PC-3 (cell line): ENCODE measurements around the gene KISS1R. TPM values are rescaled to one million over a fixed set of nuclear protein-coding genes. Genes with fewer than 3 reads are reported as not detected.

ENCODE experiments used
- ATAC-seq: fragments of 200-7000 bp; cut with Tn5 transposase; 2 replicates; pipeline ENCODE4 v1.9.1; 2020; ENCODE audit warnings: mild to moderate bottlenecking, moderate library complexity
- BruUV-seq: library from RNA; stranded (reverse); fragments of 400-500 nt; replicated peaks from 2 replicates; lab custom pipeline; 2021; lab: Mats Ljungman, UMichigan
- CTCF ChIA-PET: fragments of 300-600 bp; sonication (Branson Sonifier 250); formaldehyde crosslinking; loops from one replicate; lab custom pipeline; 2022; ENCODE audit warnings: antibody characterized with exemption; lab: Charles Lee
- POLR2A ChIA-PET: fragments of 300-600 bp; sonication (Branson Sonifier 250); formaldehyde crosslinking; loops from one replicate; lab custom pipeline; 2022; ENCODE audit warnings: antibody characterized with exemption; ENCODE audit not compliant: unreplicated experiment; lab: Charles Lee
- DNase-seq: peaks from one replicate; pipeline ENCODE4 v3.0.0-alpha.2; 2015
- H2AFZ ChIP-seq: fragments of 300-600 bp; sonication (generic); 2 replicates; pipeline ENCODE4 v1.6.0; 2016; ENCODE audit warnings: antibody characterized with exemption, low read length
- H3F3A ChIP-seq: fragments of 300-600 bp; sonication (generic); one replicate; pipeline ENCODE4 v1.6.0; 2017; ENCODE audit warnings: antibody characterized with exemption, low read length, control low read depth, mild to moderate bottlenecking; ENCODE audit not compliant: unreplicated experiment
- H3K27ac ChIP-seq: fragments of 300-600 bp; sonication (generic); 2 replicates; pipeline ENCODE4 v1.5.1; 2016; ENCODE audit warnings: mild to moderate bottlenecking, low read length
- H3K27me3 ChIP-seq: fragments of 300-600 bp; sonication (generic); 2 replicates; pipeline ENCODE4 v1.6.1; 2016; ENCODE audit warnings: low read length, mixed read lengths
- H3K36me3 ChIP-seq: fragments of 300-600 bp; sonication (generic); 2 replicates; pipeline ENCODE4 v1.6.1; 2016; ENCODE audit warnings: low read depth, mixed run types, low read length, mixed read lengths
- H3K4me1 ChIP-seq: fragments of 300-600 bp; sonication (generic); 2 replicates; pipeline ENCODE4 v1.5.1; 2016; ENCODE audit warnings: low read length; ENCODE audit not compliant: insufficient read depth
- H3K4me2 ChIP-seq: fragments of 300-600 bp; sonication (generic); 2 replicates; pipeline ENCODE4 v1.6.0; 2016; ENCODE audit warnings: low read length
- H3K4me3 ChIP-seq: fragments of 300-600 bp; sonication (generic); 2 replicates; pipeline ENCODE4 v1.5.1; 2016; ENCODE audit warnings: mild to moderate bottlenecking, low read length, mixed read lengths
- H3K79me2 ChIP-seq: fragments of 300-600 bp; sonication (generic); 2 replicates; pipeline ENCODE4 v1.6.1; 2017; ENCODE audit warnings: low read length, mixed read lengths
- H3K9ac ChIP-seq: fragments of 300-600 bp; sonication (generic); 2 replicates; pipeline ENCODE4 v1.6.0; 2016; ENCODE audit warnings: mild to moderate bottlenecking, low read length
- H3K9me2 ChIP-seq: fragments of 300-600 bp; sonication (generic); replicated peaks from 2 replicates; pipeline ENCODE4 v1.6.1; 2016; ENCODE audit warnings: mixed run types, low read length, mixed read lengths
- H3K9me3 ChIP-seq: fragments of 300-600 bp; sonication (generic); 2 replicates; pipeline ENCODE4 v1.6.1; 2016; ENCODE audit warnings: low read length, mixed read lengths
- H4K20me1 ChIP-seq: fragments of 300-600 bp; sonication (generic); 2 replicates; pipeline ENCODE4 v1.6.1; 2016; ENCODE audit warnings: low read length, mixed read lengths
- EZH2 ChIP-seq: fragments of 300-600 bp; sonication (generic); IDR thresholded peaks from one replicate; pipeline ENCODE4 v1.6.1; 2017; ENCODE audit warnings: antibody characterized with exemption, mild to moderate bottlenecking, low read length; ENCODE audit not compliant: unreplicated experiment
- EZH2phosphoT487 ChIP-seq: fragments of 300-600 bp; sonication (generic); IDR thresholded peaks from 2 replicates; pipeline ENCODE4 v1.6.1; 2018; ENCODE audit warnings: mild to moderate bottlenecking, antibody characterized with exemption, low read length, borderline replicate concordance
- intact Hi-C: fragments of 100-400 bp; cut with micrococcal nuclease; formaldehyde crosslinking; loops from 2 replicates; pipeline ENCODE4 v1.9.0; 2023
- total RNA-seq: library from RNA; depleted of rRNA; stranded (reverse); fragments of >200 nt; gene quantifications from 2 replicates; pipeline ENCODE4 v1.2.3, GENCODE V29; 2014
- TF ChIP-seq, protein P1 (sequence below): fragments of 300-600 bp; sonication (generic); conservative IDR thresholded peaks from 2 replicates; pipeline ENCODE4 v1.5.1; 2017; ENCODE audit warnings: antibody characterized with exemption, low read depth, mild to moderate bottlenecking, low read length

Gene KISS1R
- total RNA-seq, 1 experiment from 2014 or later = 3.9 TPM

DNA sequence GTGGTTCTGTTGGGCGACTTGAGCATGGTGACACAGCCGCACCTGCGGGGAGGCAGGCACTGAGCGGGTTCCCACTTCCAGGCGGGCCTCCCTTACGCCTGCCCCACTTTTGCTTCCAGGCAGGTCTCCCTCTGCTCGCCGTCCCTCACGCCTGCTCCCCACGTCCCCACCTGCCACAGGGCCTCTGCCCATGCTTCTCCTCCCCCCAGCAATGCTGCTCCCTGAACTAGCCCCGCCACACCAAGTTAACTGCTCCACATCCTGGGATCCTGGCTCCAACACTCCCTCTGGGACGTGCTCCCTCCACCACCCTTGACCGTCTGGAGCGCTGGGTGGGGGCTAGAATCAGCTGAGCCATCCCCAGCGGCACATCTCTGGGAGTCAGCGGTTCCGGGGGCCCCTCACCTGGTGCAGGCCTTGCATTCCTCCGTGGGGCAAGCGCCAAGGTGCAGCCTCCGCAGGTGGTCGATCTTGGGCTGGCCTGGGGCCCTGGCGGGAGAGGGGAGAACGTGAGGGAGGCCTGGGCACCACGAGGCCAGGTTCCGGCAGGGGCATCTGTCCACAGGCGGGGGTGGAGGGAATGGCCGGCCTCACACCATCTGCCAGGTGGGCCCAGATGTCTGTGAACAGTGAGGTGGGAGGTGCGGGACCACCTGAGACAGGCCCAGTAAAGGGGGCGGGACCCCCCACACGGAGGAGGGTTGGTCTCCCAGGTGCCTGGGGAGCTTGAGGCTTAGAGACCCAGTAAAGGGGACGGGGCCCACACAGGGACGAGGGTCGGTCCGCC lies 48.5 kb upstream of the KISS1R start:
- POLR2A ChIA-PET = no interaction called here
- Histone ChIP-seq H3K4me3 (no peak overlapping the region), H3K9me2 (no peaks in the 10 kb centered on the region), H3K9me3 (no peaks in the 10 kb centered on the region), H3K27me3 (no peaks in the 10 kb centered on the region), H3K9ac (no peak overlapping the region), H3F3A (no peaks in the 10 kb centered on the region), H4K20me1 (no peaks in the 10 kb centered on the region), H3K27ac (peak overlapping the region; percentile 89), H3K4me2 (no peak overlapping the region), H3K79me2 (no peaks in the 10 kb centered on the region), H3K4me1 (peaks cover 12% of the 10 kb centered on the region), H2AFZ (no peak overlapping the region), H3K36me3 (no peaks in the 10 kb centered on the region)
- CTCF ChIA-PET = no interaction called here
- TF ChIP-seq EZH2 (no peak), EZH2phosphoT487 (no peak)
- TF ChIP-seq, protein P1, sequence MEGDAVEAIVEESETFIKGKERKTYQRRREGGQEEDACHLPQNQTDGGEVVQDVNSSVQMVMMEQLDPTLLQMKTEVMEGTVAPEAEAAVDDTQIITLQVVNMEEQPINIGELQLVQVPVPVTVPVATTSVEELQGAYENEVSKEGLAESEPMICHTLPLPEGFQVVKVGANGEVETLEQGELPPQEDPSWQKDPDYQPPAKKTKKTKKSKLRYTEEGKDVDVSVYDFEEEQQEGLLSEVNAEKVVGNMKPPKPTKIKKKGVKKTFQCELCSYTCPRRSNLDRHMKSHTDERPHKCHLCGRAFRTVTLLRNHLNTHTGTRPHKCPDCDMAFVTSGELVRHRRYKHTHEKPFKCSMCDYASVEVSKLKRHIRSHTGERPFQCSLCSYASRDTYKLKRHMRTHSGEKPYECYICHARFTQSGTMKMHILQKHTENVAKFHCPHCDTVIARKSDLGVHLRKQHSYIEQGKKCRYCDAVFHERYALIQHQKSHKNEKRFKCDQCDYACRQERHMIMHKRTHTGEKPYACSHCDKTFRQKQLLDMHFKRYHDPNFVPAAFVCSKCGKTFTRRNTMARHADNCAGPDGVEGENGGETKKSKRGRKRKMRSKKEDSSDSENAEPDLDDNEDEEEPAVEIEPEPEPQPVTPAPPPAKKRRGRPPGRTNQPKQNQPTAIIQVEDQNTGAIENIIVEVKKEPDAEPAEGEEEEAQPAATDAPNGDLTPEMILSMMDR = no peak
- no TSS peak for BruUV-seq
- ATAC-seq (no peak), DNase-seq (no peak)
- intact Hi-C loops = no loop called here

DNA sequence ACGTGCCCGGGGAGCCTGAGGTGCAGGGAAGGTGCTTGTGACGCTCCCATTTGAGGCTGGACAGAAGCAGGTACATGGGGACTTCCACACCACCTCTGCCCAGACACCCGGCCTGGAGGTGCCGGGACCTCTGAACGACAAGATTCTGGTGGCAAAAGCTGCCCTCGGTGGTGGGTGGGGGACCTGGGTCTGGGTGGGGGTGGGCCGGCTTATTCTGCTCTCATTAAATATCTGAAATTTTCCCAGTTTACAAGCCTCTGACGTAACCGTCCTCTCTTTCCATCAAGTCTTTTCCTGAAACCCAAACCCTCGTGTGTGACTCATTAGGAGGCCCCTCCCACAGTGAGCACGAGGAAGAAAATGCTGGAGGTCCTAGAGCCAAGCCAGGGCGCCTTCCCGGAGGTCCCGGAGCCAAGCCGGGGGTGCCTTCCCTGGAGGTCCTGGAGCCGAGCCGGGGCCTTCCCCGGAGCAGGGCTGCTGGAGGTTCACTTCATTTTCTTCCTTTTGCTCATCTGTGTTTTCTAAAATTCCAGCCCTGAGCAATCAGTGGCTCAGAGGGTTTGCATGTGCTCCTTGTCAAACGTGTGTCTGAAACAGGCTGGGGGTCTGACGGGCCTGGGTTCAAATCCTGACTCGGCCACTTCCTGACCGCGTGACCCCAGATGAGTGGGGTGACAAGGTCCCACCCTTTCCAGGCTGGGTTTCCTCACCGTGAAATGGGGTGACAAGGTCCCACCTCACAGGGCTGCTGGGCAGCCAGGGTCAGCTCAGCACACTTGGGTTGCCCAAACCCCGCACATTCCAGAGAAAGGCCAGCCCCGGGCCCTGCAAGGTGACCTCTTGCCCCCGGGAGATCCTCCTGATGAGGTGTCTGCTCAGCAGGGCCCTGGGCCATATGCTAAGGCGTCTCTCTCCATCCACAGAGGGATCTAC lies 47.6 kb upstream of the KISS1R start:
- POLR2A ChIA-PET = no interaction called here
- H3K36me3 ChIP-seq = no peaks in the 10 kb centered on the region
- no peaks in the 10 kb centered on the region for H3K9me2 ChIP-seq
- peak overlapping the region; percentile 39; the same call in 1 of the 2 replicates for H3K4me2 ChIP-seq
- BruUV-seq = no TSS peak
- DNase-seq (peak; percentile 84), ATAC-seq (peak; percentile 70)
- H3K9ac ChIP-seq = peak overlapping the region; percentile 65
- no peaks in the 10 kb centered on the region for H3K9me3 ChIP-seq
- no peaks in the 10 kb centered on the region for H3F3A ChIP-seq
- H3K4me3 ChIP-seq = no peak overlapping the region
- TF ChIP-seq EZH2 (no peak), EZH2phosphoT487 (no peak)
- TF ChIP-seq, protein P1 = no peak
- H3K4me1 ChIP-seq = peaks cover 12% of the 10 kb centered on the region
- no peak overlapping the region for H2AFZ ChIP-seq
- H3K79me2 ChIP-seq = no peaks in the 10 kb centered on the region
- H3K27ac ChIP-seq = peak overlapping the region; percentile 89
- intact Hi-C loops = no loop called here
- no peaks in the 10 kb centered on the region for H4K20me1 ChIP-seq
- CTCF ChIA-PET = no interaction called here
- H3K27me3 ChIP-seq = no peaks in the 10 kb centered on the region
